Ecto neural progenitor cell (in vitro differentiated cells): ENCODE data around the gene SYNC.
"Not testable (repeated sequence)": the region's sequence is repeated elsewhere in the genome, so short reads cannot be mapped to it uniquely, and the experiment has no call there.

ENCODE experiments used
- DNase-seq: peaks from one replicate; pipeline ENCODE4 v3.0.0-alpha.2; 2018; ENCODE audit warnings: low spot score

SYNC gene

GRCh38 chr1:32693455-32694174 is 9.0 kb downstream of the SYNC start:
- DNase-seq = no peak

DNA sequence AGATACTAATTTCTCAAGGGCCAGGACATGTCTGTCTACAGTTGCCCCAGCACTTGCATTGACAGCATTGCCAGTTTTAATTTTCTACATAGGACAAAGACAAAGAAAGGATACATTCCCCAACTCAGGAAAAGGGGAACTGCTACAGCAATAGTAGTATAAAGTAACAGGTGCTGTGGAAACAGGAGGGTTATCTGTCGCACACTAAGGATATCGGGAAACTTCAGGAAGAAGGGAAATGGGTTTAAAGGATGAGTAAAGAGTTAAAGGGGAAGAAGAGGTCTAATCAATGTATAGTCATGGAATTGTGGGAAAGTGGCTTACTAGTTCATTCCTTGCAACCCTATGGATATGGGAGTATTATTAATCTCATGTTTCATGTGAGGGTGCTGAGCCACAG is 16.2 kb downstream of the SYNC start:
- no peak for DNase-seq

DNA sequence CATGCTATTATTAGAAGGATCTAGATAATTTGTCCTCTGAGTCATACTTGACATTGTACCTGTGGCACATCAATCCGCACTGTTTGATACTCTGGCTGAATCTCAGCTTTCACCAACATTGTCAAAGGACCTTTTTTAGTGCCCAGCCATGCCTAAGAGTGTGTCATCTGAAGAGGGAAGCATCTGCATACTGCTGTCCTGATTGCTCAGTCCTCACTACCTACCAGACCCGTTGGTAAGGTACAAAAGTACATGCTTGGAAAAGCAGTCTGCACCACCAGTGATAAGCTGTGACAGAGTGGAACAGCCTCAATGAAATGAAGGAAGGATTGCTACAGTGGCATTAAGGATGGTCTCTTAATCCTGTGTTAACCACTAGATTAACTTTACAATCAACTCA is 17.1 kb downstream of the SYNC start:
- DNase-seq = no peak

DNA sequence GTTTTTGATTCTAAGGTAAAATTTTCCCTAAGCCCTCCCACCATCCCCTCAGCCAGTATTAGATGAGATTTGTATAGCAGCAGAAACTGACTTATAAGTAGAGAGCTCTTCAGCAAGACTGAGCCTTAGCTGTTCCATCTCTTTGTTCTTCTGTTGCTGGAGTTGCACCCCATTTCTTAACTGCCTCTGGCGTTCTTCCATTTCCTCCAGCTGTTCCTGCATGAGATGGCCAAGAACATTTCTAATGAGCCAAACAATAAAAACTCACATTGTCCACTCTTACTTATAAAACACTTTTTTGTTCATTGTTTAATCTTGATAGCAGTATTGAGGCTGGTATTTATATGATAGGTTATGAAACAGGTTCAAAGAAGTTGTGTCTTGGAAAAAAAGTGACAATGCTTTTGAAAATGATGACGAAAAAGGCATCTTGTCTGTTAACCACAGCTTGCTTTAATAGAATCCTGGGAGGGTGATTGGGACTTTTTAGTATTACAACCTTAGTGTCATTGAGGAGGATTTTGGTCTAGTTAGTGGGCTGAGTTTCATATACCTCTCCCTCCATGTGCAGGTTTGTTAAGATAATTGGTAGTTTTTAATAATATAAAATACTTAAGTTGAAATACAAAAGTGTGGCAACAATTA is 18.3 kb downstream of the SYNC start:
- DNase-seq = no peak

DNA sequence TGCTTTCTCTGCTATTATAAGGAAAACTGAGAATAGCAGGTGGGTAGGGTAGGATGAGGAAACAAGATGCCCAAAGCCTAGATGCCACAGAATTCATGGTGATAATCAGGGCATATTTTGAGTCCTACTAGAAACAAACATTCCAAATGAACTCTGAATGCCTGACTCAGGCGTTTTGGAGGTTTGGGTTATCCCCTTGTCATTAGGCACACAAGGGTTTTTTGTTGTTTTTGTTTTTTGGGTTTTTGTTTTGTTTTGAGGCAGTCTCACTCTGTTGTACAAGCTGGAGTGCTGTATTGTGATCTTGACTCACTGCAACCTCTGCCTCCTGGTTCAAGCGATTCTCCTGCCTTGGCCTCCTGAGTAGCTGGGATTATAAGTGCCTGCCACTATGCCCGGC is 19.2 kb downstream of the SYNC start:
- DNase-seq = no peak

DNA sequence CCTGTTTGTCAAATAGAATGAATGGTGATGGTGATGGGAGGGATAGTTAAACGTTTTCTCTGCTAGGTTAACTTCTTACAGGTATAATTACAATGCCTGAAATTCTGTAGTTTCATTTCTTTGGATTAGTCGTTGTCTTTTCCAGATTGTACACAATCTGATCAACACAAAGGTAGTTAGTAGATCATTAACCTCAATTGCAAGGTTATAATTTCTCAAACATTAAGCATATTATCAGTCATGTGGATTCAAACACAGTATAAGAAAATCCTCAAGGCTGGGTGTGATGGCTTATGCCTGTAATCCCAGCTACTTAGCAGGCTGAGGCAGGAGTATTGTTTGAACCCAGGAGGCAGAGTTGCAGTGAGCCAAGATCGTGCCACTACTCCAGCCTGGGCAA is 20.6 kb downstream of the SYNC start:
- no peak for DNase-seq

GRCh38 chr1:32681509-32681908 is 21.1 kb downstream of the SYNC start:
- DNase-seq = no peak

- DNase-seq = no peak
Measured at GRCh38 chr1:32680642-32681041, 21.9 kb downstream of the SYNC start.

DNA sequence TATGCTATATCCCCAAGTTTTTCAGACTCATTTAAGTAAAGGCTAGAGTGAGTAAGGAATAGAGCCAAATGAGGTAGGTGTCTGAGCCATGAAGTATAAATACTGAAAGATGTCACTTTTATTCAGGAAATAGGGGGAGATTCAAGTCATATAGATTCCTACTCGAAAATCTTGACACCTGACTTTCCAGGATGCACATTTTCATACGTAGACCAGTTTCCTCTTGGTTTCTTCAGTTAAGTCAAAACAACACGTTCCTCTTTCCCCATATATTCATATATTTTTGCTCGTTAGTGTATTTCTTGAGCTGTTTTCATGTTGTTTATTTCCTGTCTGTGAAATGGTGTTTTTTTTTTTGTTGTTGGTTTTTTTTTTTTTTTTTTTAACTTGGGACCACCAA is 22.6 kb downstream of the SYNC start:
- DNase-seq = not testable (repeated sequence)

- no peak for DNase-seq
Measured at GRCh38 chr1:32676945-32677344, 25.6 kb downstream of the SYNC start.

DNA sequence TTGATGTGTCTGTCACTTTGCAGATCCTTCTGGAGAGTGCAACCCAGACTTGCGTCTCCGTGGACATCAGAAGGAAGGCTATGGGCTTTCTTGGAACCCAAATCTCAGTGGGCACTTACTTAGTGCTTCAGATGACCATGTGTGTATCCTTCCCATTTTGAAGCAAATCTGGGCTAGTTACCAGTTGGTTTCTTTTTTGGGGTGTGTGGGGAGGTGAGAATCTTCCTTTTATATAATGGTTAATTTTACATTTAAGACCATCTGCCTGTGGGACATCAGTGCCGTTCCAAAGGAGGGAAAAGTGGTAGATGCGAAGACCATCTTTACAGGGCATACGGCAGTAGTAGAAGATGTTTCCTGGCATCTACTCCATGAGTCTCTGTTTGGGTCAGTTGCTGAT is 33.9 kb downstream of the SYNC start:
- not testable (repeated sequence) for DNase-seq

- DNase-seq = no peak
Measured at GRCh38 chr1:32666901-32667566, 35.5 kb downstream of the SYNC start.

DNA sequence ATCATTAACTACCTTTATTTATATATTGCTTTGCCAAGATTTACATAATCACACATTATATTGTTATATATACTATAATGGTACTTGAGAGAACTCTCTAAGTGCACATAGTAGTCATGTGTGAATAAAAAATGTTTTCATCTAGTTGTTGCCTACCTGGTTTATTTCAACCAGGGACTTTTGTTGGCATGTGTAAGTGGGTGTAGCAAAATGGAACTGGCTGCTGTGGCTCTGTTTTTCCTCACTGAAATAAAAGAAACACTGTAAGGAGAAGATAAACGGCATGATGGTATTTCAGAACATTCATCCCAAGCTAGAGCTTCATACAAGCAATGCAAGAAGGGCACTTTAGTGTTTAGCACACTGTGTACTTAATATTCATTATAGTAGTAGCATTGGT is 36.7 kb downstream of the SYNC start:
- DNase-seq = no peak

GRCh38 chr1:32659581-32659980 is 43.0 kb downstream of the SYNC start:
- no peak for DNase-seq

- no peak for DNase-seq
Measured at GRCh38 chr1:32652244-32652962, 50.2 kb downstream of the SYNC start.

DNA sequence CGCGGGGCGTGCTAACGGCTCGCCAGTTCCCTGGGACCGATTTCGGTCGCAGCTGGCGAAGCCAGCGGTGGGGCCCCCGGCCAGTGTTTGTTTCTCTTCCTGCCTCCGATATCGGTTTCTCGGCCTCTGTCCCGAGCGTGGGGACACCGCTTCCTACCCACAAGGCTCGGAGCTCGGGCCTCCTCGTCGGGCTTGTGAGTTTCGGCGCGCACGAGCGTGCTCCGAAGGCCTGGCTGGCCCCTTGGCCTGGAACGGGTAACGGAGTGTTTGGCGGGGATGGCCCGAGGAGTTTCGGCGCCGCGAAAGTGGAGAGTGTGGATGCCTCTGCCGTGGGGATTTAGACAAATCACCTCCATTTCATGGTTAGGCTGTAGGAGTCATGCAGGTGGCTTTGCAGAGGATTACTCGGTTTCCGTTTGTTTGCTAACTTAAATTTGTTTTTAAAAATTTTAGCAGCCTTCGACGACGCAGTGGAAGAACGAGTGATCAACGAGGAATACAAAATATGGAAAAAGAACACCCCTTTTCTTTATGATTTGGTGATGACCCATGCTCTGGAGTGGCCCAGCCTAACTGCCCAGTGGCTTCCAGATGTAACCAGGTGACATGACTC is 51.0 kb downstream of the SYNC start:
- DNase-seq = no peak

DNA sequence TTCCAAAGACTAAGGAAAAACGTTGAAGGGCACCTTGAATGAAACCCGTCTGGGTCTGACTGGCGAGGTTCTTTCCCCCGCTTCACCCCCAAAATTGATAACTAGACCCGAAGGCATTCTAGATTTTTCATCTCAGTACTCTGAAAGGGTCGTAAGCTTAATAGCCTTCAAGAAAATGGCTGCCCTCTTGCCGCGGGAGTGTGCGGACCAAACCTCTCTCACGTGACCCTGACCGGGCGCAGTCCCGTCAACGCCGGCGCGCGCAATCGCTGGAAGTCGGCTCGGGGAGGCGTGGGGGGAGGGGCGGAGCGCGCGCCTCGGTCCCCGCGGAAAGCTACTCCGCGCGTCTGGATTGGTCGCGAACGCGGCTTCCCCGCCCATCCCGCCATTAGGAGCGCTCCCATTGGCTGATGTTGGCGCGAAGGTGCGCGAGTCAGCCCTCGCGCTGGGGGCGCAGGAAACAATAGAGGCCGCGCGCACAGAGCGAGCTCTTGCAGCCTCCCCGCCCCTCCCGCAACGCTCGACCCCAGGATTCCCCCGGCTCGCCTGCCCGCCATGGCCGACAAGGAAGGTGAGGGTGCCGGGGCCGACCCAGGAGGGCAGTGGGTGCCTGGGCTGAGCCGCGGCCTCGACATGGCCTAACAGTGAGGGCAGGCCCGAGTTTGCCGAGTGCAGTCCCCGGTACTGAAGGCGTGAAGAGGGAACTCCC is 51.7 kb downstream of the SYNC start, which contains the start of gene RBBP4:
RBBP4 (plus strand) TSS at position 457 of the 709 bp plus-strand sequence; CDS start at position 556, 99 bp downstream.
- peak; percentile 99 for DNase-seq

- peak; percentile 84 for DNase-seq
Measured at GRCh38 chr1:32650248-32650751, 52.3 kb downstream of the SYNC start, which contains the start of gene ZBTB8OS. TSS of gene ZBTB8OS (minus strand) at chr1:32650550. CDS start at chr1:32650529, 21 bp downstream.

- DNase-seq = no peak
Measured at GRCh38 chr1:32647308-32648134, 55.0 kb downstream of the SYNC start.

DNA sequence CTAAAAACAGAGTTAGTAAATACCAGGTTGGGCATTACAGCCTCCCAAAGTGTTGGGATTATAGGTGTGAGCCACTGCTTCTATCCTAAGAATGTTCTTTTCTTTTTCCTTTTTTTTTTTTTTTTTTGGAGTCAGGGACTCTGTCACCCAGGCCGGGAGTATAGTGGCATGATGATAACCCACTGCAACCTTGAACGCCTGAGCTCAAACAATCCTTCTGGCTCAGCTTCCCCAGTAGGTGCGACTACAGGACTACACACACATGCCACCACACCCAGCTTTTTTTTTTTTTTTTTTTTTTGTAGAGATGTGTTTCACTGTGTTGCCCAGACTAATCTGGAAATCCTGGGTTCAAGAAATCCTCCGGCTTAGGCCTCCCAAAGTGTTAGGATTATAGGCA is 58.1 kb downstream of the SYNC start:
- no peak for DNase-seq
